Inflammatory macrophage (primary cell): Measurements from ENCODE around the gene HERPUD1.
"Not testable (repeated sequence)": the region's sequence is repeated elsewhere in the genome, so short reads cannot be mapped to it uniquely, and the experiment has no call there.

Source experiments
- DNase-seq, 2 donors: peaks; one replicate each; pipeline ENCODE4 v3.0.0-alpha.2; 2020 to 2022

HERPUD1 gene

GRCh38 chr16:56934599-56935145 is 2.7 kb downstream of the HERPUD1 start:
- DNase-seq, result not testable (repeated sequence)

GRCh38 chr16:56935201-56935600 is 3.3 kb downstream of the HERPUD1 start:
- no peak for DNase-seq

- no peak for DNase-seq
Measured at GRCh38 chr16:56936491-56936890, 4.5 kb downstream of the HERPUD1 start.

- DNase-seq, result no peak
Measured at GRCh38 chr16:56936950-56937349, 5.0 kb downstream of the HERPUD1 start.

- no peak for DNase-seq
Measured at GRCh38 chr16:56938664-56939513, 6.9 kb downstream of the HERPUD1 start.

GRCh38 chr16:56939801-56940200 is 7.9 kb downstream of the HERPUD1 start:
- no peak for DNase-seq

GRCh38 chr16:56941092-56941491 is 9.2 kb downstream of the HERPUD1 start:
- DNase-seq, result no peak

- DNase-seq, result no peak
Measured at GRCh38 chr16:56941856-56942331, 10.0 kb downstream of the HERPUD1 start.

- peak in 1 of 2 donors; percentile 1 for DNase-seq
Measured at GRCh38 chr16:56943761-56944375, 11.9 kb downstream of the HERPUD1 start.

- peak in 1 of 2 donors; percentile 1 for DNase-seq
Measured at GRCh38 chr16:56944954-56945839, 13.3 kb downstream of the HERPUD1 start.

GRCh38 chr16:56945847-56946527 is 14.0 kb downstream of the HERPUD1 start:
- DNase-seq, result peak in 1 of 2 donors; percentile 1

GRCh38 chr16:56946767-56947603 is 15.0 kb downstream of the HERPUD1 start:
- peak; percentile 12 to 52 for DNase-seq

- peak in 1 of 2 donors; percentile 1 for DNase-seq
Measured at GRCh38 chr16:56947604-56947995, 15.7 kb downstream of the HERPUD1 start.

GRCh38 chr16:56948234-56948633 is 16.3 kb downstream of the HERPUD1 start:
- DNase-seq, result peak in 1 of 2 donors; percentile 1

- peak in 1 of 2 donors; percentile 0 for DNase-seq
Measured at GRCh38 chr16:56950051-56950450, 18.1 kb downstream of the HERPUD1 start.

- DNase-seq, result peak in 1 of 2 donors; percentile 1
Measured at GRCh38 chr16:56950455-56950854, 18.5 kb downstream of the HERPUD1 start.

- peak; percentile 89 to 96 for DNase-seq
Measured at GRCh38 chr16:56950881-56951771, 19.2 kb downstream of the HERPUD1 start.

GRCh38 chr16:56953006-56953405 is 21.1 kb downstream of the HERPUD1 start:
- DNase-seq, result peak in 1 of 2 donors; percentile 0

- peak in 1 of 2 donors; percentile 2 for DNase-seq
Measured at GRCh38 chr16:56956076-56956475, 24.1 kb downstream of the HERPUD1 start.

GRCh38 chr16:56956756-56957155 is 24.8 kb downstream of the HERPUD1 start:
- peak in 1 of 2 donors; percentile 2 for DNase-seq
